H1 (cell line): Measurements from ENCODE around the gene ADD1. TPM values are rescaled to one million over a fixed set of nuclear protein-coding genes. Genes with fewer than 3 reads are reported as not detected.

Source experiments
- CTCF ChIA-PET: fragments of 300-600 bp; sonication (Branson Sonifier 250); formaldehyde crosslinking; loops from one replicate; lab custom pipeline; 2021; ENCODE audit not compliant: partially characterized antibody; lab: Charles Lee
- POLR2A ChIA-PET: fragments of 300-600 bp; sonication (Branson Sonifier 250); formaldehyde crosslinking; loops from one replicate; lab custom pipeline; 2021; ENCODE audit warnings: inconsistent platforms; ENCODE audit not compliant: partially characterized antibody; lab: Charles Lee
- DNase-seq, 2 experiments: peaks; one replicate each; pipeline versions ENCODE4 v3.0.0 to v3.0.0-alpha.2; 2010 to 2022; ENCODE audit warnings: low spot score in 2 of 2, low read depth in 1 of 2, mixed read lengths in 1 of 2
- FAIRE-seq: peaks from 2 replicates; lab custom pipeline; 2011; peaks lifted over from hg19 to GRCh38; lab: Jason Lieb, UNC
- H2AFZ ChIP-seq: 2 replicates; pipeline ENCODE4 v1.8.1; 2012; ENCODE audit warnings: low read length, inconsistent platforms
- H2AK5ac ChIP-seq: 2 replicates; pipeline ENCODE4 v1.6.1; 2013; ENCODE audit warnings: low read depth, low read length
- H2BK120ac ChIP-seq: replicated peaks from 2 replicates; pipeline ENCODE3; 2013; ENCODE audit warnings: low read depth, low read length, inconsistent platforms
- H2BK12ac ChIP-seq: 2 replicates; pipeline ENCODE4 v1.6.1; 2013; ENCODE audit warnings: low read depth, low read length
- H2BK15ac ChIP-seq: 2 replicates; pipeline ENCODE4 v1.6.1; 2013; ENCODE audit warnings: low read length
- H2BK20ac ChIP-seq: 2 replicates; pipeline ENCODE4 v1.6.1; 2013; ENCODE audit warnings: low read length
- H2BK5ac ChIP-seq: 2 replicates; pipeline ENCODE4 v1.6.1; 2013; ENCODE audit warnings: low read depth, low read length
- H3K14ac ChIP-seq: 2 replicates; pipeline ENCODE4 v1.6.1; 2013; ENCODE audit warnings: inconsistent platforms; ENCODE audit not compliant: insufficient read length
- H3K18ac ChIP-seq: 2 replicates; pipeline ENCODE4 v1.6.1; 2013; ENCODE audit warnings: low read length; ENCODE audit errors: extremely low read depth
- H3K23ac ChIP-seq: 2 replicates; pipeline ENCODE4 v1.6.1; 2013; ENCODE audit warnings: inconsistent platforms; ENCODE audit not compliant: insufficient read length
- H3K23me2 ChIP-seq: 2 replicates; pipeline ENCODE4 v1.6.1; 2013; ENCODE audit warnings: low read depth, low read length
- H3K27ac ChIP-seq: 2 replicates; pipeline ENCODE4 v1.6.1; 2011; ENCODE audit warnings: low read depth, low read length, inconsistent platforms
- H3K27me3 ChIP-seq, 4 experiments: replicated peaks in 1 of 4; 1 replicate in 1 of 4; 2 replicates in 3 of 4; pipeline versions ENCODE4 v1.6.1 to v1.8.1; 2011 to 2013; ENCODE audit warnings: low read length in 3 of 4, mild to moderate bottlenecking in 3 of 4, inconsistent platforms in 2 of 4, mixed read lengths in 2 of 4, moderate library complexity in 1 of 4; ENCODE audit not compliant: control insufficient read depth in 3 of 4, insufficient read depth in 3 of 4; ENCODE audit errors: extremely low read depth in 1 of 4
- H3K36me3 ChIP-seq, 4 experiments: 2 replicates each; pipeline versions ENCODE4 v1.6.1 to v1.8.1; 2011 to 2013; ENCODE audit warnings: mild to moderate bottlenecking in 4 of 4, low read length in 3 of 4, moderate library complexity in 2 of 4, control low read depth in 1 of 4, inconsistent platforms in 1 of 4; ENCODE audit not compliant: insufficient read depth in 4 of 4, control insufficient read depth in 2 of 4
- H3K4ac ChIP-seq: replicated peaks from 2 replicates; pipeline ENCODE3; 2013; ENCODE audit warnings: low read length, low read depth, mixed read lengths, inconsistent platforms; ENCODE audit not compliant: insufficient read length
- H3K4me1 ChIP-seq, 4 experiments: replicated peaks in 1 of 4; 1 replicate in 1 of 4; 2 replicates in 3 of 4; pipeline versions ENCODE4 v1.6.1 to v1.8.1; 2011 to 2013; ENCODE audit warnings: low read length in 3 of 4, inconsistent platforms in 2 of 4, mixed read lengths in 1 of 4; ENCODE audit not compliant: insufficient read depth in 4 of 4, control insufficient read depth in 3 of 4
- H3K4me2 ChIP-seq, 2 experiments: 2 replicates each; pipeline versions ENCODE4 v1.6.1 to v1.8.1; 2011 to 2013; ENCODE audit warnings: low read depth in 2 of 2, low read length in 2 of 2, control low read depth in 1 of 2, inconsistent platforms in 1 of 2, mild to moderate bottlenecking in 1 of 2; ENCODE audit not compliant: insufficient read depth in 1 of 2
- H3K4me3 ChIP-seq, 4 experiments: fragments of 200-600, 300-600 bp in 1 of 4; sonication (generic), shearing (Covaris generic), sonication (Bioruptor Twin) in 1 of 4; 2 replicates each; pipeline versions ENCODE4 v1.5.1 to v1.8.1; 2011 to 2016; ENCODE audit warnings: low read length in 4 of 4, low read depth in 3 of 4, control low read depth in 2 of 4, inconsistent platforms in 2 of 4, mild to moderate bottlenecking in 2 of 4, mixed read lengths in 1 of 4, moderate library complexity in 1 of 4; ENCODE audit not compliant: insufficient read depth in 2 of 4; ENCODE audit errors: extremely low read depth in 1 of 4
- H3K56ac ChIP-seq: replicated peaks from 2 replicates; pipeline ENCODE3; 2013; ENCODE audit warnings: low read depth, mild to moderate bottlenecking, mixed read lengths, low read length, inconsistent platforms; ENCODE audit not compliant: insufficient read length
- H3K79me1 ChIP-seq: 2 replicates; pipeline ENCODE4 v1.6.1; 2013; ENCODE audit warnings: low read depth, low read length, control low read depth
- H3K79me2 ChIP-seq, 2 experiments: 2 replicates each; pipeline versions ENCODE4 v1.6.1 to v1.8.1; 2012 to 2013; ENCODE audit warnings: low read length in 2 of 2, mild to moderate bottlenecking in 2 of 2, inconsistent platforms in 1 of 2; ENCODE audit not compliant: insufficient read depth in 2 of 2, control insufficient read depth in 1 of 2
- H3K9ac ChIP-seq, 4 experiments: replicated peaks in 1 of 4; 1 replicate in 1 of 4; 2 replicates in 3 of 4; pipeline versions ENCODE4 v1.6.1 to v1.8.1; 2011 to 2013; ENCODE audit warnings: low read depth in 3 of 4, low read length in 3 of 4, control low read depth in 2 of 4, mild to moderate bottlenecking in 2 of 4, moderate library complexity in 2 of 4, inconsistent platforms in 1 of 4; ENCODE audit errors: extremely low read depth in 1 of 4
- H3K9me3 ChIP-seq, 2 experiments: 2 replicates each; pipeline versions ENCODE4 v1.6.1 to v1.8.1; 2012 to 2013; ENCODE audit warnings: mild to moderate bottlenecking in 2 of 2, moderate library complexity in 2 of 2, control low read depth in 1 of 2, inconsistent platforms in 1 of 2, low read depth in 1 of 2, low read length in 1 of 2, mixed read lengths in 1 of 2; ENCODE audit not compliant: insufficient read depth in 2 of 2
- H4K20me1 ChIP-seq, 2 experiments: replicated peaks in 1 of 2; 2 replicates each; pipeline versions ENCODE3 to v1.8.1; 2011 to 2013; ENCODE audit warnings: inconsistent platforms in 2 of 2, low read length in 2 of 2, mild to moderate bottlenecking in 1 of 2; ENCODE audit not compliant: insufficient read depth in 2 of 2, control insufficient read depth in 1 of 2
- H4K5ac ChIP-seq: 2 replicates; pipeline ENCODE4 v1.6.1; 2013; ENCODE audit warnings: low read length, low read depth, mixed read lengths, inconsistent platforms; ENCODE audit not compliant: insufficient read length
- H4K8ac ChIP-seq: 2 replicates; pipeline ENCODE4 v1.8.0; 2013; ENCODE audit warnings: mild to moderate bottlenecking, moderate library complexity, low read length, inconsistent platforms; ENCODE audit not compliant: insufficient read depth; ENCODE audit errors: extremely low read depth
- H4K91ac ChIP-seq: replicated peaks from 2 replicates; pipeline ENCODE3; 2013; ENCODE audit warnings: low read length, mixed read lengths, inconsistent platforms; ENCODE audit not compliant: insufficient read length
- BCL11A ChIP-seq, 2 experiments: IDR thresholded peaks; one replicate each; pipeline ENCODE4 v1.6.1; 2011; ENCODE audit warnings: low read depth in 2 of 2, low read length in 2 of 2, mild to moderate bottlenecking in 2 of 2
- HDAC6 ChIP-seq: IDR thresholded peaks from one replicate; pipeline ENCODE4 v1.7.1; 2012; ENCODE audit warnings: low read depth, mild to moderate bottlenecking, inconsistent platforms, low read length, moderate library complexity
- KDM5A ChIP-seq: fragments of 200-600 bp; IDR thresholded peaks from 2 replicates; pipeline ENCODE4 v1.7.1; 2012; ENCODE audit warnings: mild to moderate bottlenecking, low read length, inconsistent platforms, mixed read lengths
- RXRA ChIP-seq: IDR thresholded peaks from 2 replicates; pipeline ENCODE4 v1.6.1; 2011; ENCODE audit warnings: low read depth, mild to moderate bottlenecking, low read length, moderate library complexity; ENCODE audit not compliant: insufficient read depth
- SUZ12 ChIP-seq: fragments of 200-600 bp; sonication (generic); IDR thresholded peaks from 2 replicates; pipeline ENCODE4 v1.6.1; 2012; ENCODE audit warnings: mild to moderate bottlenecking, inconsistent platforms, low read length, moderate library complexity, mixed read lengths
- TEAD4 ChIP-seq: IDR thresholded peaks from 2 replicates; pipeline ENCODE4 v1.6.1; 2012; ENCODE audit warnings: low read depth, low read length, inconsistent platforms, mixed read lengths
- WGBS, 2 experiments: shearing (Covaris generic) in 1 of 2; methylation state at CpG; one replicate each; pipeline versions ENCODE4 v1.1.6 to v1.1.7; 2013 to 2015; ENCODE audit warnings: low lambda C conversion rate in 2 of 2, mixed read lengths in 2 of 2, inconsistent platforms in 1 of 2, low coverage in 1 of 2, missing lambda C conversion rate in 1 of 2; ENCODE audit not compliant: insufficient replicate concordance in 2 of 2, insufficient coverage in 1 of 2, insufficient read length in 1 of 2; ENCODE audit errors: extremely low coverage in 1 of 2, missing lambda C conversion rate in 1 of 2; 5-methylcytosine and 5-hydroxymethylcytosine counted together
- polyA plus RNA-seq, 7 experiments: library from polyadenylated mRNA; depleted of rRNA in 3 of 7; stranded (reverse) in 5 of 7; unstranded in 2 of 7; fragments of >200 nt in 5 of 7; fragments of 200-250 nt in 2 of 7; gene quantifications; 1 replicate in 5 of 7; 2 replicates in 1 of 7; 4 replicates in 1 of 7; pipeline versions ENCODE4 v1.2.1 to v1.2.3, GENCODE V29; 2011 to 2013; ENCODE audit warnings: missing spikeins in 2 of 7, mixed read lengths in 2 of 7
- total RNA-seq: library from RNA; stranded (reverse); fragmentation: NEBNext Ultra II Directional; extraction: Animal tissue kit (Norgen Biotek cat#: 25700); gene quantifications from 2 replicates; pipeline ENCODE4 v1.2.1, GENCODE V29; 2021

The ADD1 gene
- total and polyA plus RNA-seq, 2 of the 8 experiments (the other 6 are each of a cell fraction or from before 2014, with no cell fraction given): 113 to 143 TPM

DNA sequence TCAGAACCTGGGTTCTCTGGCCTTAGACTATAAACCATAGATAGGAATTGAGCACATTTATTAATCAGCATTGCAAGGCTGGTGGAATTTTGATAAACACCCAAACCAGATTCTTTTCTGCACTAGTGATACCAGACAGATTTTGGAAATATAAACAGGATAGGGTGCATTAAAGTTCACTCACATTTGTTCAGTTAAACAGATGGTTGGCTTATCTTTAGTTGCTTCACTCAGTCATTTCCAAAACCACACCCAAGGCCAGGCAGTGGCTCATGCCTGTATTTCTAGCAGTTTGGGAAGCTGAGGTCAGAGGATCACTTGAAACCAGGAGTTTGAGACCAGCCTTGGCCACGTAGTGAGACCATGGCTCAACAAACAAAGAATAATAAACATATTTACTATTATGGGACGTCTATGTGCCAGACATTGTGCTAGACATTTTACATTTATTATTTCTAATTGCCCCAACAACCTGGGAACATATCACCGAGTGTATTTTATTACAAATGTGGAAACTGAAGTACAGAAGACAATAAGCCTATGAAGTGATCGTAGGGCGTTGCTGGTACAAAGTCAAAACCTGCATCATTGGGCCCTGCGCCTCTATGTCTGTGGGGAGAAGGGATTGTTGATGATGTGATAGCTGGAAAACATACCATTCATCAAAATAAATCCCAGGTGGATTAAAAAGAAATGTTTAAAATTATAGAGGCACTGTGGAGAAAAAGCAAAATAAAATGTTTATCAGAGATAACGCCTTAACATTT lies 15.0 kb downstream of the ADD1 start:
- Histone ChIP-seq H3K4me1 (peaks cover 6 to 20% (median 8%) of the 10 kb centered on the region in 4 experiments; a peak in 5 of 7 replicates), H2BK120ac (no peak overlapping the region), H3K79me2 (peaks cover 0 to 89% of the 10 kb centered on the region in 2 experiments; a peak in 3 of 4 replicates), H3K27me3 (no peaks in the 10 kb centered on the region), H4K5ac (no peak overlapping the region), H3K9ac (no peak overlapping the region), H3K4me2 (no peak overlapping the region), H2BK5ac (no peak overlapping the region), H3K4ac (no peak overlapping the region), H3K79me1 (peaks cover 6% of the 10 kb centered on the region; the same call in 1 of the 2 replicates), H3K9me3 (no peaks in the 10 kb centered on the region), H3K36me3 (peaks cover 0 to 6% (median 3%) of the 10 kb centered on the region in 4 experiments; a peak in 2 of 8 replicates), H2BK15ac (no peak overlapping the region), H3K56ac (no peak overlapping the region), H3K14ac (no peak overlapping the region), H3K23ac (no peak overlapping the region), H4K8ac (no peak overlapping the region), H2BK20ac (no peak overlapping the region), H2AFZ (no peak overlapping the region), H3K18ac (no peak overlapping the region), H3K23me2 (no peaks in the 10 kb centered on the region), H4K20me1 (peaks cover 0 to 7% of the 10 kb centered on the region in 2 experiments), H2BK12ac (no peak overlapping the region), H2AK5ac (no peak overlapping the region), H3K4me3 (no peak overlapping the region), H3K27ac (no peak overlapping the region), H4K91ac (no peak overlapping the region)
- WGBS, 2 experiments: 92% methylated on average over 7 of the region's 7 CpGs; no CpG with 5 or more reads in 1 of the 2 experiments
- no peak for TF ChIP-seq RXRA
- no peak for TF ChIP-seq HDAC6
- no peak for TF ChIP-seq TEAD4
- no peak for TF ChIP-seq KDM5A
- no peak for TF ChIP-seq SUZ12
- TF ChIP-seq BCL11A (IDR thresholded peaks at IDR 0.05; ENCODE audit: low read depth in 2 of 2, low read length in 2 of 2): no peak
- POLR2A ChIA-PET: interaction anchor here (0.9 kb wide), 1 partner anchor 90 kb away, joined by 3 read pairs; no protein-coding TSS in a partner anchor
- CTCF ChIA-PET: no interaction called here
- DNase-seq: no peak
- no peak for FAIRE-seq
